ENCODE data around the gene SPANXC. TPM values are rescaled to one million over a fixed set of nuclear protein-coding genes. Genes with fewer than 3 reads are reported as not detected.
"Not testable (repeated sequence)": the region's sequence is repeated elsewhere in the genome, so short reads cannot be mapped to it uniquely, and the experiment has no call there.

Gene SPANXC, protein sequence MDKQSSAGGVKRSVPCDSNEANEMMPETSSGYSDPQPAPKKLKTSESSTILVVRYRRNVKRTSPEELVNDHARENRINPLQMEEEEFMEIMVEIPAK
- not detected for polyA plus RNA-seq

DNA sequence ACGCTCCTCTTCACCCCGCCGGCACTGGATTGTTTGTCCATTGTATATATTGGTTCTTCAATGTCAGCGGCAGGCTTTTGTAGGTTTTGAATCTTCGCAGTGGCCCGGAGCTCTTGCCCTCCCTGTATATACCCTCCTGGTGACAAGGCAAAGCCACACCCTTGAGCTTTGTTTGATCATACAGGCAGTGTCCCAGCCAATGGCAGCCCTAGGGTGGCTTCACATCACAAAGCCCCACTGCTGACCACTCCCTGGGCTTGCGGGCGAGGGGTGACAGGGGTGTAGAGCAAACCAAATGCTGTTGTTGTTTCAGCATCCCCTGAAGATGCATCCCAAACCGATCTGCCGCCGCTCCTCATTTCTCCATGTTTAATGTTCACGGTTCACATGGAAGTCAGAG lies at the start of gene SPANXC:
TSS of gene SPANXC (minus strand) at position 101 of the 400 bp plus-strand sequence. CDS start at position 41, 60 bp downstream.
- WGBS, 3 donors, result 88 to 99% (median 90%) methylated on average over 3 to 5 of the region's 12 CpGs
- H3K27ac ChIP-seq (ENCODE audit: low read depth, low read length), result not testable (repeated sequence)

DNA sequence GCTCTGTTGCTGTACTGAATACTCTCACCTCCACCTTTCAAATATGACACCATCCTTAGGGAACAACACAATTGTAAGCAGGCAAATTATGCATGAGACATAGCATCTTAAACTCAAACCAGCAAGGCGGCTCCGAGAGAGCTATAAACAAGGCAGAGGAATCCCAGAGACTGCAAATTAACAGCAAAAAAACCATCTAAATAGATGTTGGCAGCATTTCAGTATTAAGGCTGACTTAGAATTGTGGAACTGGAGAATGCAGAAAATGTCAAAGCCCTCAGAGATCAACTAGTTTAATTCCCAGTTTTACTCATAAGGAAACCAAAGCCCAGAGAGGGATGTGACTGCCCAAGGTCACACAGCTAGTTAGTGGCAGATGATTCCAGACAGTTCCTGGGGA lies 37.2 kb upstream of the SPANXC start:
- H3K27ac ChIP-seq (ENCODE audit: low read depth, low read length), result no peak overlapping the region
- WGBS, 3 donors, result 59 to 76% (median 67%) methylated on average over 2 of the region's 2 CpGs

DNA sequence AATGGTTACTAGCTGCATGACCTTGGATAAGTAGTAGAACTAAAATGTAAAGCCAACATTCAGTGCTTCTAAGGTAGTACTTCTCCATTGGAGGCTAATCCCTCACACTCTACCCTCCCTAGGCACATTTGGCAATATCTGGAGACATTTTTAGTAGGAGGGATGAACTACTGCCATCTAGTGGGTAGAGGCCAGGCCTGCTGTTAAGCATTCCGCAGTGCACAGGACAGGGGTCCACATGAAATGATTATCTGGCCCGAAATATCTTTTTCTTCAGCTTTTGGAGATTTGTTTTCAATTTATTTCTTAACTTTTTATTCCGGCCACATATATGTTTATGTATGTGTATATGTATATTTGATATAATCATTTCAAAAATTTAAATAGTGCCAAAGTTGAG lies 36.0 kb upstream of the SPANXC start:
- WGBS, 3 donors, result 30 to 54% (median 40%) methylated on average over 3 of the region's 3 CpGs
- no peak overlapping the region for H3K27ac ChIP-seq (ENCODE audit: low read depth, low read length)

DNA sequence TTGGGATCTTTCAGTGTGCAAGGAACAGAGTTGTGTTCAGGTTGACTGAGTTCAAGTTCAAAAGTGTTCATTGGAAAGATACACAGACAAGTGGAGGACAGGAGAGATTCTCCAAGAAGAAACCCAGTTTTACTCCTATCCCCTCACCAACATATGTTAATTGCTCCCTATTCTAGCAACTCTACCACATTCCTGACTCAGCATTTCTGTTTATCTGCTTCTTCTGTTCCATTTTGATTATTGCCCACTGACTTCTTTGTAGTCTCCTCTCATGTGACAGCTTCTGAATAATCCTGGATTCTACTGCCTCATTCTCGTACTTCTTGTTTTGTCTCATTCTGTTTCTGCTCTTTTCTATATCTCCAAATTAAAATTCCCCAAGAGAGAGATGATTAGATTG lies 15.8 kb upstream of the SPANXC start:
- no peak overlapping the region for H3K27ac ChIP-seq (ENCODE audit: low read depth, low read length)
- 60 to 84% (median 77%) methylated on average over 1 of the region's 1 CpG for WGBS, 3 donors

DNA sequence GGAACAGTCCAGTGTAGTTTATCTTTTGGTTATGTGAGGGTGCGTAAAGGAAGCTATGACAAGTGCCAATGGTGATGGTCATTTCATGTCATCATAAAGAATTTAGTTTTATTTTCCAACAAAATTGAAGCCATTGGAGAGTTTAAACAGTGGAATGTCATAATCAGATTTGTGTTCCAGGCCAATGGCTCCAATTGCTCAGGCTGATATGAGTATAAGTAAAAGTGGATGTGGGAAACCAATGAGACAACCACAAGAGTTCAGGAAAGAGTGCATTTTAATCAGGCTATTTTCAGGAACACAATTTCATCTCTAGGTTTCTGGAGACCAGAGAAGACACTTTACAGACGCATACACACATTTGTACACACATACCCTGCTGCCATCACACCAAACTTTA lies 20.7 kb downstream of the SPANXC start:
- H3K27ac ChIP-seq (ENCODE audit: low read depth, low read length), result no peak overlapping the region
- WGBS, 3 donors, result 79 to 85% (median 82%) methylated on average over 2 of the region's 2 CpGs

DNA sequence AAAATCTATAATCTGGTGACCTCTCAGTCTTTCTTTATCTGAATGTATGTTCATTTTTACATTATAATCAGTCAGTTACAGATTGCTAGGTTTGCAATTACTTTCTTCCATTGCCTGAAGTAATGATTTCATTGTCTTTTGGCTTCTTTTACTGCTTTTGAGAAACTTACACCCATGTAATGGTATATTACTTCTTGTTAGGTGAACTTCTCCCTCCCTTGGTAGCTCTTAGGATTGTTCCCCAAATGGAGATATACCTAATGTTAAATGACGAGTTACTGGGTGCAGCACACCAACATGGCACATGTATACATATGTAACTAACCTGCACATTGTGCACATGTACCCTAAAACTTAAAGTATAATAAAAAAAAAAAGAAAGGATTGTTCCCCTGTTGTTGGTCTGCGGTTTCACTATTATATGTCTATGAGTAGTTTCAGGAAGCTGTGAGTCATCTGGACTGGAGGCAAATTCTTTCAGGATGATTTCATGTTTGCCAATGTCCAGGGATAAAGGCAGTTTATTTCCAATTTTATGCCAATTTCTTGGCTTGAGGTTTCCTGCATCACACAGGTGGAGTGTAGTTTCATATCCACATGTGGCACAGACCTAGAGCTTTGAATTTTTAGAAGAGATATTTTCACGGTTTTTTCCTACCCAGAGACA lies 21.8 kb downstream of the SPANXC start:
- no peak overlapping the region for H3K27ac ChIP-seq (ENCODE audit: low read depth, low read length)
- WGBS, 3 donors, result 54 to 71% (median 67%) methylated on average over 3 of the region's 3 CpGs

DNA sequence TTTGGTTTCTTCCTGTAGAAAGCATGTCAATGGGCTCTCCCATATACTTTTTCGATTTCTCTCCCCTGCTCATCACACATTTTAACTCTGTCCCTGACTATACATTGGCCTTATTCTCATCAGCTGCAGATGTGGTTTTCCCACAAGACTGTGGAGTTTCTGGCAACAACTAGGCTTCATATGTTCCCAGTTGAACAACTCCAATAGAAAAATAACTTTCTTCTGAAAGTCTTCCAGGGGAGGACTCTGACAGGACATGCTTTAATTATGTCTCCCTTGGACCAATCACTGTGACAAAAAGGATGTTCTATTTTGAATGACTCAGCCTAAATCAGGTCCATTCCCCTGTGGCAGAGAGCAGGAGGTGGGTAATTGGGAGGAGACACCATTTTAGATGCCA lies 28.1 kb downstream of the SPANXC start:
- H3K27ac ChIP-seq (ENCODE audit: low read depth, low read length), result no peak overlapping the region
- WGBS, 3 donors, result 74 to 95% (median 91%) methylated on average over 1 of the region's 1 CpG

DNA sequence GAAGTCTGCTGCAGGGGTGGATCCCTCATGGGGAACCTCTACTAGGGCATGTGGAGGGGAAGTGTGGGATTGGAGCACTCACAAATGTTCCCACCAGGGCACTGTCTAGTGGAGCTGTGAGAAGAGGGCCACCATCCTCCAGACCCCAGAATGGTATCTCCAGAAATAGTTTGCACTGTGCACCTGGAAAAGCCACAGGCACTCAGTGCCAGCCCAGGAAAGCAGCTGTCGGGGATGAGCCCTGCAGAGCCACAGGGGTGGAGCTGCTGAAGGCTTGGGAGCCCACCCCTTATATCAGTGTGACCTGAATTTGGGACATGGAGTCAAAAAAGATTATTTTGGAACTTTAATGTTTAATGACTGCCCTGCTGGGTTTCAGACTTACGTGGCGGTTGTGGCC lies 40.4 kb downstream of the SPANXC start:
- WGBS, 3 donors, result 90 to 93% (median 90%) methylated on average over 3 of the region's 3 CpGs
- H3K27ac ChIP-seq (ENCODE audit: low read depth, low read length), result no peak overlapping the region

Other genes with a start within 250 kb of the SPANXC start
- gene SPANXB1, start 239.9 kb downstream of the SPANXC start, polyA plus RNA-seq, result not detected
- 10 to 100 TPM; 10.7 to 30.6 (median 29.0) TPM for gene LDOC1, start 65.4 kb downstream of the SPANXC start, polyA plus RNA-seq